ENCODE measurements around the gene BOK. TPM values are rescaled to one million over a fixed set of nuclear protein-coding genes. Genes with fewer than 3 reads are reported as not detected.

BOK gene
- total RNA-seq, 6 donors from 2014 or later: 42.9 to 143 (median 61.3) TPM

GRCh38 chr2:241532733-241533601 is 25.6 kb upstream of the BOK start:
- Histone ChIP-seq H3K9me3 (no peaks in the 10 kb centered on the region), H3K36me3 (no peaks in the 10 kb centered on the region), H3K4me3 (no peak overlapping the region), H3K27me3 (no peaks in the 10 kb centered on the region), H3K27ac (no peak overlapping the region), H3K4me1 (no peaks in the 10 kb centered on the region)
- WGBS, 2 donors: 84 to 100% methylated on average over 2 to 24 of the region's 26 CpGs
- peak in 1 of 2 donors; percentile 15 for ATAC-seq (ENCODE audit: low FRiP score in 2 of 2)
- DNase-seq: peak in 1 of 2 donors; percentile 75
- TF ChIP-seq EP300 (IDR thresholded peaks at IDR 0.05): no peak
- no peak for TF ChIP-seq POLR2AphosphoS5 (IDR thresholded peaks at IDR 0.05)
- no peak for TF ChIP-seq POLR2A (IDR thresholded peaks at IDR 0.05)
- no peak for TF ChIP-seq CTCF (IDR thresholded peaks at IDR 0.05)

- Histone ChIP-seq H3K9me3 (no peaks in the 10 kb centered on the region), H3K36me3 (no peaks in the 10 kb centered on the region), H3K27ac (no peak overlapping the region), H3K4me3 (no peak overlapping the region), H3K4me1 (no peaks in the 10 kb centered on the region), H3K27me3 (no peaks in the 10 kb centered on the region)
- TF ChIP-seq POLR2AphosphoS5 (IDR thresholded peaks at IDR 0.05): no peak
- TF ChIP-seq POLR2A (IDR thresholded peaks at IDR 0.05): no peak
- TF ChIP-seq CTCF (IDR thresholded peaks at IDR 0.05): no peak
- no peak for TF ChIP-seq EP300 (IDR thresholded peaks at IDR 0.05)
- DNase-seq: peak in 1 of 2 donors; percentile 50
- 85 to 87% methylated on average over 7 of the region's 7 CpGs for whole genome bisulfite sequencing, 2 donors
- no peak for ATAC-seq (ENCODE audit: low FRiP score in 2 of 2)
Observed at GRCh38 chr2:241534293-241534692, 24.3 kb upstream of the BOK start.

GRCh38 chr2:241534701-241535375 is 23.7 kb upstream of the BOK start:
- Histone ChIP-seq H3K36me3 (no peaks in the 10 kb centered on the region), H3K4me3 (no peak overlapping the region), H3K27me3 (no peaks in the 10 kb centered on the region), H3K4me1 (peaks cover 0 to 4% (median 0%) of the 10 kb centered on the region in 4 donors), H3K27ac (no peak overlapping the region), H3K9me3 (no peaks in the 10 kb centered on the region)
- TF ChIP-seq CTCF (IDR thresholded peaks at IDR 0.05) (no peak), POLR2AphosphoS5 (IDR thresholded peaks at IDR 0.05) (no peak), POLR2A (IDR thresholded peaks at IDR 0.05) (no peak), EP300 (IDR thresholded peaks at IDR 0.05) (no peak)
- no peak for ATAC-seq (ENCODE audit: low FRiP score in 2 of 2)
- 82 to 85% methylated on average over 14 to 15 of the region's 17 CpGs for WGBS, 2 donors
- DNase-seq: peak in 1 of 2 donors; percentile 64

- no peak overlapping the region for H3K4me3 ChIP-seq
- peaks cover 5 to 16% (median 7%) of the 10 kb centered on the region in 4 donors for H3K4me1 ChIP-seq
- H3K27me3 ChIP-seq: peaks cover 0 to 8% (median 0%) of the 10 kb centered on the region in 4 donors
- WGBS, 2 donors: 70 to 79% methylated on average over 12 to 13 of the region's 13 CpGs
- DNase-seq (peak in 1 of 2 donors; percentile 56), ATAC-seq (ENCODE audit: low FRiP score in 2 of 2) (no peak)
- TF ChIP-seq EP300 (IDR thresholded peaks at IDR 0.05): no peak
- no peak for TF ChIP-seq POLR2A (IDR thresholded peaks at IDR 0.05)
- no peak for TF ChIP-seq CTCF (IDR thresholded peaks at IDR 0.05)
- TF ChIP-seq POLR2AphosphoS5 (IDR thresholded peaks at IDR 0.05): no peak
- H3K36me3 ChIP-seq: no peaks in the 10 kb centered on the region
- no peak overlapping the region for H3K27ac ChIP-seq
- no peaks in the 10 kb centered on the region for H3K9me3 ChIP-seq
Observed at GRCh38 chr2:241535871-241536655, 22.5 kb upstream of the BOK start.
